Epithelial cell of proximal tubule (primary cell): ENCODE results near the gene DISP3. TPM values are rescaled to one million over a fixed set of nuclear protein-coding genes. Genes with fewer than 3 reads are reported as not detected.

Source experiments
- DNase-seq: peaks from one replicate; pipeline ENCODE4 v3.0.0-alpha.2; 2011; ENCODE audit warnings: low read depth
- H3K4me3 ChIP-seq: 2 replicates; pipeline ENCODE4 v1.5.1; 2011; ENCODE audit warnings: low read depth, mild to moderate bottlenecking, low read length
- total RNA-seq: library from RNA; depleted of rRNA; stranded (reverse); fragments of >200 nt; gene quantifications from 2 replicates; pipeline ENCODE4 v1.2.3, GENCODE V29; 2015
- TF ChIP-seq, protein P1 (sequence below): conservative IDR thresholded peaks from 2 replicates; pipeline ENCODE4 v1.5.1; 2012; ENCODE audit warnings: low read depth, mild to moderate bottlenecking, low read length

The DISP3 gene
- total RNA-seq, 1 donor from 2014 or later: 0.29 TPM

DNA sequence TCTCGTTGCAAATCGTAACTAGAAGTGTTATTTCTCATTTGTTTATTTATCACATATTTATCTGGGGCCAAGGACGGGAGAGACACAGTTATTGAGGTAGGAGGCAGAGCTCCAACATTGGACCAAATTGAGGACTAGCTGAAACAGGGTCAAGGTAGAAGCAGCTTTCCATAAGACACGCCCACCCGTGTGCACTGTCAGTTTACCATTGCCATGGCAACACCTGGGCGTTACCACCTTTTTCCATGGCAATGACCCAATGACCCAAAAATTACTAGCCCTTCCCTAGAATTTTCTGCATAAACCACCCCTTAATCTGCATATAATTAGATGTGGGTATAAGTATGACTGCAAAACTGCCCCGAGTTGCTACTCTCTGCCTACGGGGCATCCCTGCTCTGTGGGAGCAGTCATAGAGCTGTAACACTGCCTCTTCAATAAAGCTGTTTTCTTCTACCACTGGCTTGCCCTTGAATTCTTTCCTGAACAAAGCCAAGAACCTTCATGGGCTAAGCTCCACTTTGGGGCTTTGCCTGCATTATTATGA is 102.6 kb downstream of the DISP3 start:
- H3K4me3 ChIP-seq: no peak overlapping the region
- TF ChIP-seq, protein P1, sequence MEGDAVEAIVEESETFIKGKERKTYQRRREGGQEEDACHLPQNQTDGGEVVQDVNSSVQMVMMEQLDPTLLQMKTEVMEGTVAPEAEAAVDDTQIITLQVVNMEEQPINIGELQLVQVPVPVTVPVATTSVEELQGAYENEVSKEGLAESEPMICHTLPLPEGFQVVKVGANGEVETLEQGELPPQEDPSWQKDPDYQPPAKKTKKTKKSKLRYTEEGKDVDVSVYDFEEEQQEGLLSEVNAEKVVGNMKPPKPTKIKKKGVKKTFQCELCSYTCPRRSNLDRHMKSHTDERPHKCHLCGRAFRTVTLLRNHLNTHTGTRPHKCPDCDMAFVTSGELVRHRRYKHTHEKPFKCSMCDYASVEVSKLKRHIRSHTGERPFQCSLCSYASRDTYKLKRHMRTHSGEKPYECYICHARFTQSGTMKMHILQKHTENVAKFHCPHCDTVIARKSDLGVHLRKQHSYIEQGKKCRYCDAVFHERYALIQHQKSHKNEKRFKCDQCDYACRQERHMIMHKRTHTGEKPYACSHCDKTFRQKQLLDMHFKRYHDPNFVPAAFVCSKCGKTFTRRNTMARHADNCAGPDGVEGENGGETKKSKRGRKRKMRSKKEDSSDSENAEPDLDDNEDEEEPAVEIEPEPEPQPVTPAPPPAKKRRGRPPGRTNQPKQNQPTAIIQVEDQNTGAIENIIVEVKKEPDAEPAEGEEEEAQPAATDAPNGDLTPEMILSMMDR: no peak
- DNase-seq: no peak

DNA sequence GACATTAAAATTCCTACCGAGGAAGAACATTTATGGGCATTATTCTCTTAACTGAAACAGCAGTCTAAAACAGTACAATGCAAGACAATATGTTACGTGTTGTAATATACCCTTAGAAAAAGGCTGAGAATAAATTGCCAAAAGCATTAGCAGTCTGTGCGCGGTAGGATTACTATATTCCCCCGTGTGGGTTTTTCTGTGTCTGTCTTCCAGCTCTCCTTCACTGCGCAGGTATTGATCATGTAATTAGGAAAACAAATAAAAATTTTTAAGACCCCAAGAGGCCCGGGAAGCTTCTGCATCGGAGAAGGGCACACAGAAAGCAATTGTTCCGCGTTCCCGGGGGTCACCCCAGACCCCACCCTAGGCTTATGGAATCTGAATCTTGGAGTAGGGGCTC is 106.4 kb downstream of the DISP3 start:
- TF ChIP-seq, protein P1: no peak
- DNase-seq: no peak
- no peak overlapping the region for H3K4me3 ChIP-seq

Other genes starting within 250 kb of the DISP3 start
- gene MTOR, start 216.6 kb upstream of the DISP3 start, total RNA-seq: 30.3 and 34.2 TPM in 2 replicates
- 6.2 and 14.6 TPM in 2 replicates for gene UBIAD1, start 206.0 kb upstream of the DISP3 start, total RNA-seq
- 0.51 and 6.5 TPM in 2 replicates for gene FBXO2, start 175.3 kb downstream of the DISP3 start, total RNA-seq
- 8.0 and 13.7 TPM in 2 replicates for gene FBXO44, start 175.7 kb downstream of the DISP3 start, total RNA-seq
- gene FBXO6, start 185.0 kb downstream of the DISP3 start, total RNA-seq: 6.3 and 6.9 TPM in 2 replicates
- 89.4 and 127 TPM in 2 replicates for gene MAD2L2, start 202.0 kb downstream of the DISP3 start, total RNA-seq
- under 0.01 and 0.12 TPM in 2 replicates for gene DRAXIN, start 212.6 kb downstream of the DISP3 start, total RNA-seq